KMS-11 (cell line): ENCODE data around the gene ADGRV1.

ENCODE experiments used
- H2AFZ ChIP-seq: fragments of 200-600 bp; sonication (generic); 2 replicates; pipeline ENCODE4 v1.6.1; 2016; ENCODE audit warnings: antibody characterized with exemption, mixed run types, low read depth
- H3K27ac ChIP-seq: fragments of 200-600 bp; sonication (generic); 2 replicates; pipeline ENCODE4 v1.6.1; 2016; ENCODE audit warnings: mild to moderate bottlenecking, mixed run types
- H3K27me3 ChIP-seq: fragments of 200-600 bp; sonication (generic); 2 replicates; pipeline ENCODE4 v1.6.1; 2017; ENCODE audit warnings: mild to moderate bottlenecking, low read depth, mixed run types, moderate library complexity; ENCODE audit not compliant: insufficient read depth
- H3K36me3 ChIP-seq: fragments of 200-600 bp; sonication (generic); 2 replicates; pipeline ENCODE4 v1.6.1; 2017; ENCODE audit warnings: mild to moderate bottlenecking, mixed run types; ENCODE audit not compliant: insufficient read depth
- H3K4me1 ChIP-seq: fragments of 200-600 bp; sonication (generic); 2 replicates; pipeline ENCODE4 v1.6.1; 2016; ENCODE audit warnings: mild to moderate bottlenecking, low read depth, mixed run types; ENCODE audit not compliant: poor library complexity, severe bottlenecking
- H3K4me2 ChIP-seq: fragments of 200-600 bp; sonication (generic); 2 replicates; pipeline ENCODE4 v1.7.0; 2016; ENCODE audit warnings: mild to moderate bottlenecking, mixed run types
- H3K4me3 ChIP-seq: fragments of 200-600 bp; sonication (generic); IDR thresholded peaks from 2 replicates; pipeline ENCODE4 v1.6.1; 2017; ENCODE audit warnings: low read depth, low read length, mixed read lengths; ENCODE audit not compliant: insufficient read depth
- H3K79me2 ChIP-seq: fragments of 200-600 bp; sonication (generic); 2 replicates; pipeline ENCODE4 v1.6.1; 2016; ENCODE audit warnings: low read depth, mixed run types; ENCODE audit not compliant: insufficient read depth
- H3K9ac ChIP-seq: fragments of 200-600 bp; sonication (generic); 2 replicates; pipeline ENCODE4 v1.6.1; 2016; ENCODE audit warnings: mild to moderate bottlenecking, mixed run types
- H4K20me1 ChIP-seq: fragments of 200-600 bp; sonication (generic); 2 replicates; pipeline ENCODE4 v1.6.1; 2016; ENCODE audit warnings: mild to moderate bottlenecking, mixed run types; ENCODE audit not compliant: insufficient read depth
- CTCF ChIP-seq: fragments of 200-600 bp; sonication (generic); conservative IDR thresholded peaks from 2 replicates; pipeline ENCODE4 v1.6.1; 2017; ENCODE audit warnings: low read depth, mild to moderate bottlenecking, antibody characterized with exemption, low read length, moderate library complexity, mixed read lengths

ADGRV1 gene

GRCh38 chr5:91018712-91019371 is 460.2 kb downstream of the ADGRV1 start:
- TF ChIP-seq CTCF = no peak
- Histone ChIP-seq H3K79me2 (no peaks in the 10 kb centered on the region), H4K20me1 (no peaks in the 10 kb centered on the region), H3K27me3 (no peaks in the 10 kb centered on the region), H3K9ac (no peak overlapping the region), H3K4me2 (no peak overlapping the region), H3K27ac (no peak overlapping the region), H3K4me3 (no peak overlapping the region), H3K4me1 (no peaks in the 10 kb centered on the region), H2AFZ (no peak overlapping the region), H3K36me3 (no peaks in the 10 kb centered on the region)

GRCh38 chr5:91020065-91020800 is 461.6 kb downstream of the ADGRV1 start:
- H4K20me1 ChIP-seq = no peaks in the 10 kb centered on the region
- no peak overlapping the region for H3K27ac ChIP-seq
- H3K27me3 ChIP-seq = no peaks in the 10 kb centered on the region
- no peak overlapping the region for H2AFZ ChIP-seq
- no peak for TF ChIP-seq CTCF
- no peaks in the 10 kb centered on the region for H3K36me3 ChIP-seq
- H3K4me1 ChIP-seq = no peaks in the 10 kb centered on the region
- no peak overlapping the region for H3K4me3 ChIP-seq
- H3K9ac ChIP-seq = no peak overlapping the region
- H3K79me2 ChIP-seq = no peaks in the 10 kb centered on the region
- no peak overlapping the region for H3K4me2 ChIP-seq

GRCh38 chr5:91022518-91022917 is 463.9 kb downstream of the ADGRV1 start:
- no peak overlapping the region for H3K27ac ChIP-seq
- H3K4me1 ChIP-seq = no peaks in the 10 kb centered on the region
- no peak for TF ChIP-seq CTCF
- no peaks in the 10 kb centered on the region for H3K79me2 ChIP-seq
- no peak overlapping the region for H2AFZ ChIP-seq
- H3K9ac ChIP-seq = no peak overlapping the region
- H3K36me3 ChIP-seq = no peaks in the 10 kb centered on the region
- no peaks in the 10 kb centered on the region for H3K27me3 ChIP-seq
- no peak overlapping the region for H3K4me3 ChIP-seq
- H4K20me1 ChIP-seq = no peaks in the 10 kb centered on the region
- no peak overlapping the region for H3K4me2 ChIP-seq

GRCh38 chr5:91024206-91024605 is 465.6 kb downstream of the ADGRV1 start:
- H4K20me1 ChIP-seq = no peaks in the 10 kb centered on the region
- H3K27me3 ChIP-seq = no peaks in the 10 kb centered on the region
- no peak overlapping the region for H3K4me3 ChIP-seq
- no peaks in the 10 kb centered on the region for H3K36me3 ChIP-seq
- no peak overlapping the region for H3K4me2 ChIP-seq
- no peaks in the 10 kb centered on the region for H3K79me2 ChIP-seq
- no peak overlapping the region for H3K27ac ChIP-seq
- no peak for TF ChIP-seq CTCF
- no peak overlapping the region for H3K9ac ChIP-seq
- no peaks in the 10 kb centered on the region for H3K4me1 ChIP-seq
- no peak overlapping the region for H2AFZ ChIP-seq
